PC-3 (cell line): ENCODE data around the gene S100B. TPM values are rescaled to one million over a fixed set of nuclear protein-coding genes. Genes with fewer than 3 reads are reported as not detected.

Experiments
- ATAC-seq: fragments of 200-7000 bp; cut with Tn5 transposase; 2 replicates; pipeline ENCODE4 v1.9.1; 2020; ENCODE audit warnings: mild to moderate bottlenecking, moderate library complexity
- BruUV-seq: library from RNA; stranded (reverse); fragments of 400-500 nt; replicated peaks from 2 replicates; lab custom pipeline; 2021; lab: Mats Ljungman, UMichigan
- CTCF ChIA-PET: fragments of 300-600 bp; sonication (Branson Sonifier 250); formaldehyde crosslinking; loops from one replicate; lab custom pipeline; 2022; ENCODE audit warnings: antibody characterized with exemption; lab: Charles Lee
- POLR2A ChIA-PET: fragments of 300-600 bp; sonication (Branson Sonifier 250); formaldehyde crosslinking; loops from one replicate; lab custom pipeline; 2022; ENCODE audit warnings: antibody characterized with exemption; ENCODE audit not compliant: unreplicated experiment; lab: Charles Lee
- DNase-seq: peaks from one replicate; pipeline ENCODE4 v3.0.0-alpha.2; 2015
- H2AFZ ChIP-seq: fragments of 300-600 bp; sonication (generic); 2 replicates; pipeline ENCODE4 v1.6.0; 2016; ENCODE audit warnings: antibody characterized with exemption, low read length
- H3F3A ChIP-seq: fragments of 300-600 bp; sonication (generic); one replicate; pipeline ENCODE4 v1.6.0; 2017; ENCODE audit warnings: antibody characterized with exemption, low read length, control low read depth, mild to moderate bottlenecking; ENCODE audit not compliant: unreplicated experiment
- H3K27ac ChIP-seq: fragments of 300-600 bp; sonication (generic); 2 replicates; pipeline ENCODE4 v1.5.1; 2016; ENCODE audit warnings: mild to moderate bottlenecking, low read length
- H3K27me3 ChIP-seq: fragments of 300-600 bp; sonication (generic); 2 replicates; pipeline ENCODE4 v1.6.1; 2016; ENCODE audit warnings: low read length, mixed read lengths
- H3K36me3 ChIP-seq: fragments of 300-600 bp; sonication (generic); 2 replicates; pipeline ENCODE4 v1.6.1; 2016; ENCODE audit warnings: low read depth, mixed run types, low read length, mixed read lengths
- H3K4me1 ChIP-seq: fragments of 300-600 bp; sonication (generic); 2 replicates; pipeline ENCODE4 v1.5.1; 2016; ENCODE audit warnings: low read length; ENCODE audit not compliant: insufficient read depth
- H3K4me2 ChIP-seq: fragments of 300-600 bp; sonication (generic); 2 replicates; pipeline ENCODE4 v1.6.0; 2016; ENCODE audit warnings: low read length
- H3K4me3 ChIP-seq: fragments of 300-600 bp; sonication (generic); 2 replicates; pipeline ENCODE4 v1.5.1; 2016; ENCODE audit warnings: mild to moderate bottlenecking, low read length, mixed read lengths
- H3K79me2 ChIP-seq: fragments of 300-600 bp; sonication (generic); 2 replicates; pipeline ENCODE4 v1.6.1; 2017; ENCODE audit warnings: low read length, mixed read lengths
- H3K9ac ChIP-seq: fragments of 300-600 bp; sonication (generic); 2 replicates; pipeline ENCODE4 v1.6.0; 2016; ENCODE audit warnings: mild to moderate bottlenecking, low read length
- H3K9me2 ChIP-seq: fragments of 300-600 bp; sonication (generic); replicated peaks from 2 replicates; pipeline ENCODE4 v1.6.1; 2016; ENCODE audit warnings: mixed run types, low read length, mixed read lengths
- H3K9me3 ChIP-seq: fragments of 300-600 bp; sonication (generic); 2 replicates; pipeline ENCODE4 v1.6.1; 2016; ENCODE audit warnings: low read length, mixed read lengths
- H4K20me1 ChIP-seq: fragments of 300-600 bp; sonication (generic); 2 replicates; pipeline ENCODE4 v1.6.1; 2016; ENCODE audit warnings: low read length, mixed read lengths
- EZH2 ChIP-seq: fragments of 300-600 bp; sonication (generic); IDR thresholded peaks from one replicate; pipeline ENCODE4 v1.6.1; 2017; ENCODE audit warnings: antibody characterized with exemption, mild to moderate bottlenecking, low read length; ENCODE audit not compliant: unreplicated experiment
- EZH2phosphoT487 ChIP-seq: fragments of 300-600 bp; sonication (generic); IDR thresholded peaks from 2 replicates; pipeline ENCODE4 v1.6.1; 2018; ENCODE audit warnings: mild to moderate bottlenecking, antibody characterized with exemption, low read length, borderline replicate concordance
- intact Hi-C: fragments of 100-400 bp; cut with micrococcal nuclease; formaldehyde crosslinking; loops from 2 replicates; pipeline ENCODE4 v1.9.0; 2023
- total RNA-seq: library from RNA; depleted of rRNA; stranded (reverse); fragments of >200 nt; gene quantifications from 2 replicates; pipeline ENCODE4 v1.2.3, GENCODE V29; 2014
- TF ChIP-seq, protein P1 (sequence below): fragments of 300-600 bp; sonication (generic); conservative IDR thresholded peaks from 2 replicates; pipeline ENCODE4 v1.5.1; 2017; ENCODE audit warnings: antibody characterized with exemption, low read depth, mild to moderate bottlenecking, low read length

S100B gene
- total RNA-seq, 1 experiment from 2014 or later: not detected

DNA sequence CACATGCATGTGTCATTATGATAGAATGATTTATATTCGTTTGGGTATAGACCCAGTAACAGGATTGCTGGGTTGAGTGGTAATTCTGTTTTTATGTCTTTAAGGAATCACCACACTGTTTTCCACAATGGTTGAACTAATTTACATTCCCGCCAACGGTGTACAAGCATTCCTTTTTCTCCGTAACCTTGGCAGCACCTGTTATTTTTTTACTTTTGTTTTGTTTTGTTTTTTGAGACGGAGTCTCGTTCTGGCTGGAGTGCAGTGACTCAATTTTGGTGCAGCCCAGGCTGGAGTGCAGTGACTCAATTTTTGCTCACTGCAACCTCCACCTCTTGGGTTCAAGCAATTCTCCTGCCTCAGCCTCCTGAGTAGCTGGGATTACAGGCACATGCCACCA lies 8.5 kb upstream of the S100B start:
- Histone ChIP-seq H3K9me3 (no peaks in the 10 kb centered on the region), H3K27me3 (peaks cover 3% of the 10 kb centered on the region; the same call in 1 of the 2 replicates), H3K4me1 (no peaks in the 10 kb centered on the region), H3F3A (no peaks in the 10 kb centered on the region), H4K20me1 (no peaks in the 10 kb centered on the region), H3K79me2 (no peaks in the 10 kb centered on the region), H3K27ac (no peak overlapping the region), H2AFZ (no peak overlapping the region), H3K9me2 (no peaks in the 10 kb centered on the region), H3K9ac (no peak overlapping the region), H3K36me3 (no peaks in the 10 kb centered on the region), H3K4me3 (no peak overlapping the region), H3K4me2 (no peak overlapping the region)
- BruUV-seq: no TSS peak
- CTCF ChIA-PET: no interaction called here
- ATAC-seq: no peak
- intact Hi-C loops: no loop called here
- TF ChIP-seq EZH2phosphoT487: no peak
- TF ChIP-seq EZH2: no peak
- TF ChIP-seq, protein P1, sequence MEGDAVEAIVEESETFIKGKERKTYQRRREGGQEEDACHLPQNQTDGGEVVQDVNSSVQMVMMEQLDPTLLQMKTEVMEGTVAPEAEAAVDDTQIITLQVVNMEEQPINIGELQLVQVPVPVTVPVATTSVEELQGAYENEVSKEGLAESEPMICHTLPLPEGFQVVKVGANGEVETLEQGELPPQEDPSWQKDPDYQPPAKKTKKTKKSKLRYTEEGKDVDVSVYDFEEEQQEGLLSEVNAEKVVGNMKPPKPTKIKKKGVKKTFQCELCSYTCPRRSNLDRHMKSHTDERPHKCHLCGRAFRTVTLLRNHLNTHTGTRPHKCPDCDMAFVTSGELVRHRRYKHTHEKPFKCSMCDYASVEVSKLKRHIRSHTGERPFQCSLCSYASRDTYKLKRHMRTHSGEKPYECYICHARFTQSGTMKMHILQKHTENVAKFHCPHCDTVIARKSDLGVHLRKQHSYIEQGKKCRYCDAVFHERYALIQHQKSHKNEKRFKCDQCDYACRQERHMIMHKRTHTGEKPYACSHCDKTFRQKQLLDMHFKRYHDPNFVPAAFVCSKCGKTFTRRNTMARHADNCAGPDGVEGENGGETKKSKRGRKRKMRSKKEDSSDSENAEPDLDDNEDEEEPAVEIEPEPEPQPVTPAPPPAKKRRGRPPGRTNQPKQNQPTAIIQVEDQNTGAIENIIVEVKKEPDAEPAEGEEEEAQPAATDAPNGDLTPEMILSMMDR: no peak
- POLR2A ChIA-PET: no interaction called here
- DNase-seq: no peak

GRCh38 chr21:46610018-46610701 lies 5.3 kb upstream of the S100B start:
- peaks cover 20% of the 10 kb centered on the region for H3K27me3 ChIP-seq
- H2AFZ ChIP-seq: no peak overlapping the region
- TF ChIP-seq, protein P1: no peak
- TF ChIP-seq EZH2: no peak
- no peak for TF ChIP-seq EZH2phosphoT487
- BruUV-seq: no TSS peak
- no peaks in the 10 kb centered on the region for H3K79me2 ChIP-seq
- no peak overlapping the region for H3K9ac ChIP-seq
- DNase-seq: no peak
- H3F3A ChIP-seq: no peaks in the 10 kb centered on the region
- no peaks in the 10 kb centered on the region for H3K36me3 ChIP-seq
- no peak overlapping the region for H3K4me2 ChIP-seq
- ChIA-PET CTCF (no interaction called here), POLR2A (no interaction called here)
- no peaks in the 10 kb centered on the region for H3K4me1 ChIP-seq
- H3K4me3 ChIP-seq: no peak overlapping the region
- ATAC-seq: no peak; the same call in 1 of the 2 replicates
- no peak overlapping the region for H3K27ac ChIP-seq
- no peaks in the 10 kb centered on the region for H3K9me3 ChIP-seq
- intact Hi-C loops: no loop called here
- no peaks in the 10 kb centered on the region for H4K20me1 ChIP-seq
- H3K9me2 ChIP-seq: no peaks in the 10 kb centered on the region

DNA sequence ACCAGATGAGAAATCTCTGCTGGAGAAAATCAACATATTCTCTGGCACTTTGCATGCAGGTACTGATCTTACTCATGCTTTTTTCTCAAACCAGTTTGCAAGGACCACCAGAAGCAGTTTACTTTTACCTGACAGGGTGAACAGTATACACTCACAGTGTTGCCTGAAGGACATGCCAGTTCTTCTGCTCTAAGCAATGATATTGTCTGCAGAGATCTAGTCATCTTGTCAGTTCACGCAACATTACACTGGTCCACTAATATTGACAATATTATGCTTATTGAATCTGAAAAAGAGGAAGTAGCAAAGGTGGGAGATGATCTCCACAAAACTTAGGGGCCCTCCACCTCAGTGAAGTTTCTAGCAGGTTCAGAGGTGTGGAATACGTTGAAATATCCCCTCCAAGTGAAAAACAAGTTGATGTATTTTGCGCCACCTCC lies 3.8 kb upstream of the S100B start:
- H3K79me2 ChIP-seq: no peaks in the 10 kb centered on the region
- no TSS peak for BruUV-seq
- H3K4me1 ChIP-seq: no peaks in the 10 kb centered on the region
- H3K9me3 ChIP-seq: no peaks in the 10 kb centered on the region
- H3K9me2 ChIP-seq: no peaks in the 10 kb centered on the region
- no peak for TF ChIP-seq EZH2
- no peak for TF ChIP-seq EZH2phosphoT487
- TF ChIP-seq, protein P1: no peak
- DNase-seq (no peak), ATAC-seq (no peak)
- no peaks in the 10 kb centered on the region for H4K20me1 ChIP-seq
- CTCF ChIA-PET: no interaction called here
- POLR2A ChIA-PET: no interaction called here
- H2AFZ ChIP-seq: no peak overlapping the region
- intact Hi-C loops: no loop called here
- no peak overlapping the region for H3K9ac ChIP-seq
- H3K4me2 ChIP-seq: no peak overlapping the region
- no peak overlapping the region for H3K4me3 ChIP-seq
- no peak overlapping the region for H3K27ac ChIP-seq
- H3F3A ChIP-seq: no peaks in the 10 kb centered on the region
- H3K36me3 ChIP-seq: no peaks in the 10 kb centered on the region
- H3K27me3 ChIP-seq: peaks cover 20% of the 10 kb centered on the region
